ENCODE data around the gene VAPA. TPM values are rescaled to one million over a fixed set of nuclear protein-coding genes. Genes with fewer than 3 reads are reported as not detected.
"Not testable (repeated sequence)": the region's sequence is repeated elsewhere in the genome, so short reads cannot be mapped to it uniquely, and the experiment has no call there.

The VAPA gene
- total and polyA plus RNA-seq, 5 donors from 2014 or later, result 163 to 286 (median 262) TPM

- H3K36me3 ChIP-seq (ENCODE audit: control insufficient read depth, insufficient read depth, low read length), result no peaks in the 10 kb centered on the region
- no peak for DNase-seq
Observed at GRCh38 chr18:9910661-9911060, 3.2 kb upstream of the VAPA start.

GRCh38 chr18:9911226-9911625 is 2.6 kb upstream of the VAPA start:
- Histone ChIP-seq H3K4me3 (ENCODE audit: low read depth, low read length) (no peak overlapping the region), H3K27ac (ENCODE audit: insufficient read depth, low read length, poor library complexity, severe bottlenecking) (no peak overlapping the region), H3K9me3 (ENCODE audit: control insufficient read depth in 2 of 2, low read length in 2 of 2) (no peaks in the 10 kb centered on the region), H3K36me3 (ENCODE audit: control insufficient read depth, insufficient read depth, low read length) (no peaks in the 10 kb centered on the region), H3K27me3 (ENCODE audit: control insufficient read depth, insufficient read depth, low read length) (peaks cover 20% of the 10 kb centered on the region), H3K4me1 (ENCODE audit: control insufficient read depth, insufficient read depth, low read length, poor library complexity, severe bottlenecking) (peaks cover 18% of the 10 kb centered on the region)
- Mint-ChIP-seq H3K9me3 (peaks cover 0 to 4% (median 0%) of the 10 kb centered on the region in 7 donors), H3K27ac (no peak overlapping the region), H3K4me3 (no peak overlapping the region), H3K4me1 (peaks cover 17 to 24% (median 22%) of the 10 kb centered on the region in 4 donors), H3K36me3 (no peaks in the 10 kb centered on the region), H3K27me3 (peaks cover 33% of the 10 kb centered on the region)
- ATAC-seq (ENCODE audit: low read depth in 2 of 2), result no peak
- no peak for DNase-seq

More at GRCh38 chr18:9910661-9911060, 3.2 kb upstream of the VAPA start:
- no peaks in the 10 kb centered on the region for H3K9me3 ChIP-seq (ENCODE audit: control insufficient read depth in 2 of 2, low read length in 2 of 2)
- no peak overlapping the region for H3K4me3 ChIP-seq (ENCODE audit: low read depth, low read length)
- H3K4me1 ChIP-seq (ENCODE audit: control insufficient read depth, insufficient read depth, low read length, poor library complexity, severe bottlenecking), result peaks cover 12% of the 10 kb centered on the region
- ATAC-seq (ENCODE audit: low read depth in 2 of 2), result no peak
- peaks cover 21% of the 10 kb centered on the region for H3K27me3 ChIP-seq (ENCODE audit: control insufficient read depth, insufficient read depth, low read length)
- H3K36me3 Mint-ChIP-seq, result no peaks in the 10 kb centered on the region
- H3K4me1 Mint-ChIP-seq, result peaks cover 11 to 18% (median 16%) of the 10 kb centered on the region in 4 donors
- H3K9me3 Mint-ChIP-seq, result peaks cover 0 to 4% (median 0%) of the 10 kb centered on the region in 7 donors
- H3K27ac ChIP-seq (ENCODE audit: insufficient read depth, low read length, poor library complexity, severe bottlenecking), result no peak overlapping the region
- H3K4me3 Mint-ChIP-seq, result no peak overlapping the region
- no peak overlapping the region for H3K27ac Mint-ChIP-seq
- peaks cover 39% of the 10 kb centered on the region for H3K27me3 Mint-ChIP-seq

GRCh38 chr18:9912285-9912684 is 1.5 kb upstream of the VAPA start:
- not testable (repeated sequence) for H3K36me3 Mint-ChIP-seq; ATAC-seq (ENCODE audit: low read depth in 2 of 2); H3K9me3 Mint-ChIP-seq; DNase-seq; H3K9me3 ChIP-seq (ENCODE audit: control insufficient read depth in 2 of 2, low read length in 2 of 2); H3K27ac ChIP-seq (ENCODE audit: insufficient read depth, low read length, poor library complexity, severe bottlenecking); H3K27ac Mint-ChIP-seq; H3K4me3 ChIP-seq (ENCODE audit: low read depth, low read length); H3K36me3 ChIP-seq (ENCODE audit: control insufficient read depth, insufficient read depth, low read length)
- peaks cover 28% of the 10 kb centered on the region for H3K4me1 ChIP-seq (ENCODE audit: control insufficient read depth, insufficient read depth, low read length, poor library complexity, severe bottlenecking)
- Mint-ChIP-seq H3K4me1 (peaks cover 22 to 31% (median 27%) of the 10 kb centered on the region in 4 donors), H3K27me3 (peaks cover 26% of the 10 kb centered on the region), H3K4me3 (peak overlapping the region in 1 of 4 donors; percentile 95)
- H3K27me3 ChIP-seq (ENCODE audit: control insufficient read depth, insufficient read depth, low read length), result peaks cover 16% of the 10 kb centered on the region

GRCh38 chr18:9913151-9913525 is 678 bp upstream of the VAPA start:
- peaks cover 10% of the 10 kb centered on the region for H3K27me3 ChIP-seq (ENCODE audit: control insufficient read depth, insufficient read depth, low read length)
- H3K36me3 ChIP-seq (ENCODE audit: control insufficient read depth, insufficient read depth, low read length), result no peaks in the 10 kb centered on the region
- no peak for ATAC-seq (ENCODE audit: low read depth in 2 of 2)
- no peak for DNase-seq
- peak overlapping the region; percentile 92 to 98 (median 94) for H3K4me3 Mint-ChIP-seq
- H3K4me1 Mint-ChIP-seq, result peaks cover 22 to 31% (median 27%) of the 10 kb centered on the region in 4 donors
- H3K36me3 Mint-ChIP-seq, result no peaks in the 10 kb centered on the region
- H3K27ac ChIP-seq (ENCODE audit: insufficient read depth, low read length, poor library complexity, severe bottlenecking), result peak overlapping the region; percentile 94
- H3K27me3 Mint-ChIP-seq, result peaks cover 17% of the 10 kb centered on the region
- no peaks in the 10 kb centered on the region for H3K9me3 ChIP-seq (ENCODE audit: control insufficient read depth in 2 of 2, low read length in 2 of 2)
- H3K4me1 ChIP-seq (ENCODE audit: control insufficient read depth, insufficient read depth, low read length, poor library complexity, severe bottlenecking), result peaks cover 37% of the 10 kb centered on the region
- H3K4me3 ChIP-seq (ENCODE audit: low read depth, low read length), result peak overlapping the region; percentile 88
- H3K9me3 Mint-ChIP-seq, result peaks cover 0 to 1% (median 0%) of the 10 kb centered on the region in 7 donors
- H3K27ac Mint-ChIP-seq, result peak overlapping the region in 2 of 3 donors; percentile 93 to 95

GRCh38 chr18:9914334-9914583 is 443 bp downstream of the VAPA start:
- H3K27ac ChIP-seq (ENCODE audit: insufficient read depth, low read length, poor library complexity, severe bottlenecking), result peak overlapping the region; percentile 94
- no peaks in the 10 kb centered on the region for H3K9me3 ChIP-seq (ENCODE audit: control insufficient read depth in 2 of 2, low read length in 2 of 2)
- DNase-seq, result no peak
- H3K4me3 ChIP-seq (ENCODE audit: low read depth, low read length), result no peak overlapping the region
- peaks cover 48% of the 10 kb centered on the region for H3K4me1 ChIP-seq (ENCODE audit: control insufficient read depth, insufficient read depth, low read length, poor library complexity, severe bottlenecking)
- ATAC-seq (ENCODE audit: low read depth in 2 of 2), result no peak
- no peaks in the 10 kb centered on the region for H3K36me3 ChIP-seq (ENCODE audit: control insufficient read depth, insufficient read depth, low read length)
- H3K27me3 Mint-ChIP-seq, result peaks cover 8% of the 10 kb centered on the region
- H3K27me3 ChIP-seq (ENCODE audit: control insufficient read depth, insufficient read depth, low read length), result peaks cover 6% of the 10 kb centered on the region
- peak overlapping the region; percentile 92 to 98 (median 94) for H3K4me3 Mint-ChIP-seq
- peaks cover 0 to 1% (median 0%) of the 10 kb centered on the region in 7 donors for H3K9me3 Mint-ChIP-seq
- H3K36me3 Mint-ChIP-seq, result no peaks in the 10 kb centered on the region
- H3K27ac Mint-ChIP-seq, result peak overlapping the region in 2 of 3 donors; percentile 93 to 95
- peaks cover 22 to 31% (median 27%) of the 10 kb centered on the region in 4 donors for H3K4me1 Mint-ChIP-seq

GRCh38 chr18:9914584-9915290 is 921 bp downstream of the VAPA start:
- Mint-ChIP-seq H3K4me1 (peaks cover 22 to 31% (median 27%) of the 10 kb centered on the region in 4 donors), H3K27me3 (peaks cover 5% of the 10 kb centered on the region), H3K36me3 (no peaks in the 10 kb centered on the region), H3K4me3 (peak overlapping the region; percentile 93 to 99 (median 96)), H3K9me3 (peaks cover 0 to 1% (median 0%) of the 10 kb centered on the region in 7 donors), H3K27ac (peak overlapping the region; percentile 89 to 97 (median 91))
- peaks cover 3% of the 10 kb centered on the region for H3K27me3 ChIP-seq (ENCODE audit: control insufficient read depth, insufficient read depth, low read length)
- DNase-seq, result peak; percentile 69 to 87 (median 72)
- no peaks in the 10 kb centered on the region for H3K36me3 ChIP-seq (ENCODE audit: control insufficient read depth, insufficient read depth, low read length)
- H3K9me3 ChIP-seq (ENCODE audit: control insufficient read depth in 2 of 2, low read length in 2 of 2), result no peaks in the 10 kb centered on the region
- ATAC-seq (ENCODE audit: low read depth in 2 of 2), result peak; percentile 6 to 14
- peak overlapping the region; percentile 94 for H3K27ac ChIP-seq (ENCODE audit: insufficient read depth, low read length, poor library complexity, severe bottlenecking)
- peak overlapping the region; percentile 88 for H3K4me3 ChIP-seq (ENCODE audit: low read depth, low read length)
- peaks cover 53% of the 10 kb centered on the region for H3K4me1 ChIP-seq (ENCODE audit: control insufficient read depth, insufficient read depth, low read length, poor library complexity, severe bottlenecking)

- peaks cover 22 to 31% (median 27%) of the 10 kb centered on the region in 4 donors for H3K4me1 Mint-ChIP-seq
Observed at GRCh38 chr18:9915291-9916076, 1.7 kb downstream of the VAPA start.

More at GRCh38 chr18:9915291-9916076, 1.7 kb downstream of the VAPA start:
- H3K27me3 Mint-ChIP-seq, result no peaks in the 10 kb centered on the region
- Histone ChIP-seq H3K27ac (ENCODE audit: insufficient read depth, low read length, poor library complexity, severe bottlenecking) (peak overlapping the region; percentile 94), H3K27me3 (ENCODE audit: control insufficient read depth, insufficient read depth, low read length) (no peaks in the 10 kb centered on the region), H3K4me3 (ENCODE audit: low read depth, low read length) (peak overlapping the region; percentile 88), H3K4me1 (ENCODE audit: control insufficient read depth, insufficient read depth, low read length, poor library complexity, severe bottlenecking) (peaks cover 60% of the 10 kb centered on the region), H3K36me3 (ENCODE audit: control insufficient read depth, insufficient read depth, low read length) (no peaks in the 10 kb centered on the region), H3K9me3 (ENCODE audit: control insufficient read depth in 2 of 2, low read length in 2 of 2) (no peaks in the 10 kb centered on the region)
- peak overlapping the region; percentile 89 to 97 (median 91) for H3K27ac Mint-ChIP-seq
- no peak for DNase-seq
- ATAC-seq (ENCODE audit: low read depth in 2 of 2), result no peak
- H3K9me3 Mint-ChIP-seq, result peaks cover 0 to 1% (median 0%) of the 10 kb centered on the region in 7 donors
- peak overlapping the region; percentile 93 to 99 (median 96) for H3K4me3 Mint-ChIP-seq
- no peaks in the 10 kb centered on the region for H3K36me3 Mint-ChIP-seq

Data from CD4-positive, CD25-positive, alpha-beta regulatory T cell (primary cell).